CD4-positive, alpha-beta T cell treated with Interferon gamma for 1 hour (primary cell): ENCODE results near the gene GSTT2B.
"Not testable (repeated sequence)": the region's sequence is repeated elsewhere in the genome, so short reads cannot be mapped to it uniquely, and the experiment has no call there.

ENCODE experiments used
- DNase-seq: peaks from one replicate; pipeline ENCODE4 v3.0.0-alpha.2; 2020

Gene GSTT2B

DNA sequence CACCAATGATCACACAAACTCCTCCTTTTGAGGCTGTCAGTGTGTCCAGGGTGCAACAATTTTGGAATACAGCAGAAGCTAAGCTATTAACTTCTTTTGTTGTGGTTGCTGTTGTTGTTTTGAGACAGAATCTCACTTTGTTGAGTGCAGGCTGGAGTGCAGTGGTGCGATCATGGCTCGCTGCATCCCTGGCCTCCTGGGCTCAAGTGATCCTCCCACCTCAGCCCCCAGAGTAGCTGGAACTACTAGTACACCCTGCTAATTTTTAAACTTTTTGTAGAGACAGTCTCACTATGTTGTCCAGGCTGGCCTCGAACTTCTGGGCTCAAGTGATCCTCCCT lies 22.0 kb downstream of the GSTT2B start:
- DNase-seq: no peak

DNA sequence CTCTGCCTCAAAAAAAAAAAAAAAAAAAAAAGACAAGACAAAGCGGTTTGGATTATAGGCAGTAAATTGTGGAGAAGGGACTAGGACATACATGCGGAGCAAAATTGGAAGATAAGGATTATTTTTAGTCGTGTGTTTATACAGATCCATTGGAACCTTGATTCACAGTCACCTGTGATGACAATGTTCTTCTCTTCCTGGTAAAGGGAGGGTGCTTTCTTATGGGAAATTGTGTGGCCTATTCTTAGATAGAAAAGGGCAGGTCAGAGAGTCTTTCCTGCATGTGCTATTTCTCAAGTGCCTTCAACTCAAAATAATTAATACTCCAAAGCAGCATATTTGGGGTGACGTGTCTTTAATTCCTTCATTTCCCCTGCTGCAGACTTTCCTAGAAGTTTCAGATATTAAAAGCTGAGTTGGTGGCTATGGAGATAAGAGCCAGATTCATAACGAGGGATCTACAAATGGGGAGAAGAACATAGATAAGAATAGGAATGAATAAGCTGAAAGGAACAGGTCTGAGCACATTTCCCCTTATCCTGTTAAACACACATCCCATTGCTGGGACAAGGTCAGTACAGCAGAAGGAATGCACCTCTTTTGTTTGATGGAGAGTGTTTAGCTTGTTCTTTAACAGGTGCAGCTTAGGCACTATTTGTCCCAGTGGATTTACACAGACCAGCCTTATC lies 22.5 kb downstream of the GSTT2B start:
- DNase-seq: no peak

DNA sequence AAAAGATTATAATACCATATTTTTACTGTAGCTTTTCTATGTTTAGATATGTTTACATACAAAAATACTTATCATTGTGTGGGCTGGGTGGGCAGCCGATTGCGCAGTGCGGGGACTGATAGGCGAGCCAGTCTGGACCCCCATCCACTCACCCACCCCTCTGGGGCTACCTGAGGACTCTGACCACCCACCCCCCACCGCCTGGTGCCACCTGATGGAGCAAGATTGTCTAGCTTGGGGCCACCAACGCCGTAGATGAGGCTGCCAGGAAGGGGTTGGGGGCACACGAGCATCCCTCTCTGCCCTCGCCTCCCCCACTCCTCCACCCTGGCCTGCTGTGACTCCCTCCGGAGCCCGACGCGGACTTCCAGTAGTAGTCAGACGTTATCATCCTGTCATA lies 34.4 kb downstream of the GSTT2B start:
- DNase-seq: no peak

DNA sequence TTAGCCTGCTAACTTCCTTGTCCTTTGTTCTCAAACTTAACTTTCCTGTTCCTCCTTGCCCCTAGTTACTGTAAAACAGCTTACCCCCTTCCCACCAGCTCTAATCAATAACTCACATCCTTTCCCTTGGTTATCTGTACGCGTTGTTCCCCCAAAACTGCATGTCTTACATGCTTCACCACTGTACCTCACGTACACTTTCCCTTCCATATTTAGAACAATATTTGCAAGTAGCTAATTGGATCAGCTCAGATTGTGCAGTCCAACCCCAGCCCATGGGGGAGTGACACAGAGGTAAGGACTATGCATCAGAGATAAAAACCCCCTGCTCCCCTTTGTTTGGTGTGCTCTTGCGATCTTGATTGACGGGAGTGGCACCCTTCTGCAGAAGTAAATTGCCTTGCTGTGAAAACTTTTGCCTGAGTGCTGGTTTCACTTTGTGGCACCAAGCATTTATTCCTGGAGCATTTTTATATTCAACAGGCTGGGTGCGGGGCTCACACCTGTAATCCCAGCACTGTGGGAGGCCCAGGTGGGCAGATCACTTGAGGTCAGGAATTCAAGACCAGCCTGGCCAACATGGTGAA lies 35.9 kb downstream of the GSTT2B start:
- no peak for DNase-seq

DNA sequence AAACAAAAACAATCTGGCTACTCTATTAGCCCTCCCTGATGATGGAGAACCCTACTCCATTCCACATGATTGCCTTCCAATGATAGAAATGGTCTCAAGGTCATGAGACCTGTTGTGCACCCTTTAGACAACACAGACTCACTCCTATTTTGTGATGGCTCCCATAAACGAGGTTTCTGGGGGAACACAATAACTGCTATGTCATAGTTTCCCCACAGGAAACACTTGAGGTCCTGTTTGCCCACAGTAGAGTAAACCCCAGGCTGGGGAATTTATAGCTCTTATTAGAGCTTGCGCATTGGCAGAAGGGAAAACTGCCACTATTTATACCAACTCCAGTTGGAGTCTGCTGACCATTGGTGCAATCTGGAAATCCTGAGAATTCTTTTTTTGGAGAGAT lies 38.1 kb downstream of the GSTT2B start:
- DNase-seq: no peak

DNA sequence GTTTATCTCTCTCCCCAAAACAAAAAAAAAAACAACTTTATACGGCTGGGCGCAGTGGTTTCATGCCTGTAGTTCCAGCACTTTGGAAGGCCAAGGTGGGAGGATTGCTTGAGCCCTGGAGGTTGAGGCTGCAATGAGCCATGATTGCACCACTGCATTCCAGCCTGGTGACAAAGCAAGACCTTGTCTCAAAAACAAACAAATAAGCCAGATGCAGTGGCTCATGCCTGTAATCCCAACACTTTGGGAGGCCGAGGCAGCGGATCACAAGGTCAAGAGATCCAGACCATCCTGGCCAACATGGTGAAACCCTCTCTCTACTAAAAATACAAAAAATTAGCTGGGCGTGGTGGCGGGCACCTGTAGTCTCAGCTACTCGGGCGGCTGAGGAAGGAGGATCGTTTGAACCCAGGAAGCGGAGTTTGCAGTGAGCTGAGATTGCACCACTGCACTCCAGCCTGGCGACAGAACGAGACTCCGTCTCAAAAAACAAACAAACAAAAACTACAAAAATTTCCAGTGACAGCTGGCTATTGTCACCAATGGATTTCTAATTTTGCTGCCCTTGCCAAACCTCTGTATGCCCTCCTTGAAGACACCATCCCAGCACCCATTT lies 39.3 kb downstream of the GSTT2B start:
- DNase-seq: not testable (repeated sequence)

DNA sequence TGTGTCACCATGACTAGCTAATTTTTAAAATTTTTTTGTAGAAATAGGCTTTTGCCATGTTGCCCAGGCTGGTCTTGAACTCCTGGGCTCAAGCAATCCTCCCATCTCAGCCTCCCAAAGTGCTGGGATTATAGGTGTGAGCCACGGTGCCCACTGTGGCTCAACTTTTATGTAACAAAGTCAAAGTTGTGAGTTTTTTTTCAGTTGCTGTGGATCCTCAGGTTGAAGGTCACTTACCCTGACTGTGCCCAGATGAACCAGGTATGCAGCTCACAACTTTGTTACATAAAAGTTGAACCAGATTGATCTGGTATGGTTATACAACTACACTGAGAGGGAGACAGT lies 40.8 kb downstream of the GSTT2B start:
- DNase-seq: not testable (repeated sequence)

DNA sequence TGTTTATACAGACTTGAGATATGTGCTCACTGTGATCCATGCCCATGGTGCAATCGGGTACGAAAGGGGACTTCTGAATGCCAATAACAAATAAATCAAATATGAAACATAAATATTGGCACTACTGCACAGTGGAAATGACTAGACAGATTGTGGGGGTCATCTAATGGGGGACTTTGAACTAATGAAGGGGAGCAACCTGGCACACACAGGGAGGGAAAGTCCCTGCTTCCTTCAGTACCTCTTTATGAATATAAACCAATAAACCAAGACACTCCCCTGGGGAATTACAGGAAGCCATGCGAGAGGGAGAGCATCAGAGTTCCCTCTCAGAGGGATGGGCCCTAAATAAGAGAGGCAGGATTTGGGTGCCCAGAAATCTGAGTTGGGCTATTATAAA lies 45.7 kb downstream of the GSTT2B start:
- DNase-seq: no peak

DNA sequence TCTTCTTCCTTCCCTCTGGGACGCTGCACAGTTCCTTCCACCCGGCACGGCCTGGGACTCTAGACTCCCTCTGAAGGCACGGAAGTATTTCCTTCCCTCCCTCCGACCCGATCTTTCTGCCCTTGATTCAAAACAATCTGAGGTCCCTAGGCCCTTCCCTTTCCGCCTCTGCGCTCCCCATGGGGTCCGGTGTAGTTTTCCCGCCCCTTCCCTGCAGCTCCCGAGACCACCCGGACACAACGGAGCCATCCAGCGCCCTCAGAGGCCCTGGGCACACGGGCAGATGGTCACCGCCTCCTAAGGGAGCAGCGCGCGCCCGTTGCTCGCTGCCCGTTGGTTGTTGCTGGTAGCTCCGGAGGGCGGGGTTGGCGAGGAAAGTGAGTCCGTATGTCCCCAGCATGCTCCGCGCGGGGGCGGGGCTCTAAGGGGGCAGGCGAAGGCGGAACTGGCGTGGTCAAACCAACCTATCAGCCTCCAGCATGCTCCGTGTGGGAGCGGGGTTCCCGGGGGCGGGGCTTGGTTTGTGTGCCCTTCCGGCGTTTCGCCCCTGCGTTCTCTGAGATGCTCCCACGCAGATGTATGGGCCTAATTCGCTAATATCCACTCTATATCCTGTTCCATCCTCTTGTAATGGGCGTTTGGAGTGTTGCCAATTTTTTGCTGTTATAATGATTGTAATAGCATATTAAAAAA lies 47.2 kb downstream of the GSTT2B start:
- DNase-seq: peak; percentile 99

DNA sequence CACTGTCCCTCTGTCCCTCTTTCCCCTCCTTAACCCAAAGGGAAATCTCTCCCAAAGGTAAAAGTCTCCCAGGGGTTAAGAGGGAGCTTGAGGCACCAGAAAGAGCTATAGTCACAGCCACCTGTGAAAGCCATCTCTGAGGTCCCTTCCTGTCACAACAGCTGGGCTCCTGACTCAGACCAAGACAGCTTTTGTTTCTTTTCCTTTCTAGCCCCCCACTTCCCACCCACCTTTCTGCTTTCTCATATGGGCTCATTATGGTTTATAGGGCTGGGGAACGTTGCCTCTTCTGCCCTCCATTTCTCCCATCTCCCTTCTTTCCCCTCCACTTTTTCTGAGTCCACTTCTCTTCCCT lies 47.7 kb downstream of the GSTT2B start:
- no peak for DNase-seq

DNA sequence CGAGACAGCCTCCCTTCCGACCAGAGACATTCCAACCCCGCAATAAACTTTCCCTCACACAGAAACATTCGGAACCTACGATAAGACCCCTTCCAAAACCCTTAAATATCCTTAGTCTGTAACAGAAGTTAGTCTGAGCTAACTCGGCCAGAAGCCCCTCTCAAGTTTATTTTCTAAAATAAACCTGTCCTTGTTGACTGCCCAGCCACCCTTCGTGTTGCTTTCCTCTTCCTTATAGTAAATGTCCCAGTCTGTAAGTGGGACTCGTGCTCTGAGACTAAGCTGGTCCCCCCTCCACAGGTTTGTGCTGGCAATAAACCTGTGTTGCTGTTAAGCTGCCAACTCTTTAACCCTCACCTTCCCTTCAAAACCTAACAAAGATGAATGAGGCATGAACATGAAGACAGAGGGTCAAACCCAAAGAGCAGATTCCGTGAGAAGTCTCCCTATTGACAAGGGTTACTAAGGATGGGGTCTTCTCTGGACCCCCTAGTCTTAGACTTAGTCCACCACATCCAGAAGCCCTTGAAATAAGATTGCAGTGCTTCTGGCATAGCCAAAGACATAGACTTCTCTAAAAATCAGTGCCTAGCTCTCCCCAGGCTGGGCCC lies 48.6 kb downstream of the GSTT2B start:
- DNase-seq: no peak

DNA sequence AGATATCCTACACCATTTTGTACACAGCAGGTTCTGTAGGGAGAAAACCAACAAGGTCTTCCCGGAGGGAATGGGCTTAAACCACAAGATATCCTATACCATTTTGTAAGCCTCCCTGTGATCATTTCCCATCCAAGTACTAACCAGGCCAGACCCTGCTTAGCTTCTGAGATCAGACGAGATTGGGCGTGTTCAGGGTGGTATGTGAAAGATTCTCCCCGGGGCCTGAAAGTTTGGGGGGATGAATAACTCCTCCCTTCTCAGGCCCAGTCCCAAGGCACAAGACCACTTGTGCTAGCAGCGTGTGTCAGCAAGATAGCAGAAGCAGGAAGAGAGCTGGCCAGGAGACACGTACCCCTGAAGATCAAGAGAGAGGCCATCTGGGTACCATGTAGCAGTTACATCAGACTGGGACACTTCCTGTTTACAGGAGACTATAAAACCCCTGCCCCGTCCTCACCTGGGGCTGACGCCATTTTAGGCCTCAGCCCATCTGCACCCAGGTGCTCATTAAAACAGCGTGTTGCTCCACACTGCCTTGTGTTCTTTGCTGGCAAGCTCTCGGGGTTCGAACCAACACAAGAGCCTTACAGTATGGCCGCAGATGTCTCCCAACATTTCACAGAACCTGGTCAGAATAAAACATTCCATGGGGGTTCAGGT lies 49.5 kb downstream of the GSTT2B start:
- no peak for DNase-seq

DNA sequence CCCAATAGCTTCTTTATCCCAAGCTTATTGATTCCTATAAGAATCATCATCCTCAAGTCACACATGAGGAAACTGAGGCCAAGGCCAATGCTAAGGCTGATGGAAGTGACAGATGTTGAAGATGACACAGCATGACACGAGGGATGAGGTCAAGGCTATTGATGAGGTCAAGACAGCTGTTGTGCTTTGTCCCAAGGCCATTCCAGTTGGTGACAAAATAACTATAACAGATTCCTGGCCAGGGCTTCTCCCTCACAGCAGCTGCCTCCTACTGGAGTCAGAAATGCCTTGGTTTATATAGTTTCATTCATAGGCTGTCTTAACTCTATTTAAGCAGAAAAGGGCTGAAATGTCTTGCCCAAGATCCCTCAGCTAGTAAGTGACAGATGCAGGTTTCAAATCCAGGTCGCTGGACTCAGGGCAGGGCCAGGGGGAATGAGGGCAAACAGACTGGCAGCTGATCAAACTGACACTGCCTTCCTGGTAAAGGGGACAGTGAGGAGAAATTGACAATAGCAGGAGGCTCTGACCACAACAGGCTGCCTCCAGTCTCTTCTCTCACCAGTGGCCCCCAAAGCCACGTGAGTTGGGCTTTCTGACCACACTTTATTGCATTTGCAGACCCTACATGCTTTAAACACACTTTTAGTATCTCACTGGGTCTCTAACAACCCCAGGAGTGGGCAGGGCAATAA lies 50.4 kb downstream of the GSTT2B start:
- DNase-seq: no peak

DNA sequence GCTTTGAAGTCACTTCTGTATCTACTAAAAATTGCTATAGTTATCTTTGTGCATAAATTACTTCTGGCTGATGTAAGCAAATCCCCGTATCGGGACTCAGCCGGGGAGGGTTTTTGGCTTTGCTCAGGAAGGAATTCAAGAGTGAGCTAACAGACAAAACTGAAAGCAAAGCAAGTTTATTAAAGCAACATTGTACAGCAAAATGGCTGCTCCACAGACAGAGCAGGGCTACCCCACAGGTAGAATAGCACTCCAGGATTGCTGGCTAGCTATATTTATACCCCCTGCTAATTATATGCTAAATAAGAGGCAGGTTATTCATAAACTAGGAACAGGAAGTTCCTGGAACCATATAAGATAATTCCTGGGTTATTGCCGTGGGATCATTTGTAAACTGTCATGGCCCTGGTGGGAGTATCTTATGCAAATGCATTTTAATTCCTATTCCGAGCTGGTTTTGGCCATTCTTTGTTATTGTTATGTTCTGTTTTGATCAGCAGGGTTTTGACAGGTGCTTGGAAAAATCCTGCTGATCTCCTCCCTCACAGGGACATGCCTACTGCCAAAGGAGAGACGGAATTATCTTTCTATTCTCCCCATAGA lies 51.6 kb downstream of the GSTT2B start:
- DNase-seq: no peak

DNA sequence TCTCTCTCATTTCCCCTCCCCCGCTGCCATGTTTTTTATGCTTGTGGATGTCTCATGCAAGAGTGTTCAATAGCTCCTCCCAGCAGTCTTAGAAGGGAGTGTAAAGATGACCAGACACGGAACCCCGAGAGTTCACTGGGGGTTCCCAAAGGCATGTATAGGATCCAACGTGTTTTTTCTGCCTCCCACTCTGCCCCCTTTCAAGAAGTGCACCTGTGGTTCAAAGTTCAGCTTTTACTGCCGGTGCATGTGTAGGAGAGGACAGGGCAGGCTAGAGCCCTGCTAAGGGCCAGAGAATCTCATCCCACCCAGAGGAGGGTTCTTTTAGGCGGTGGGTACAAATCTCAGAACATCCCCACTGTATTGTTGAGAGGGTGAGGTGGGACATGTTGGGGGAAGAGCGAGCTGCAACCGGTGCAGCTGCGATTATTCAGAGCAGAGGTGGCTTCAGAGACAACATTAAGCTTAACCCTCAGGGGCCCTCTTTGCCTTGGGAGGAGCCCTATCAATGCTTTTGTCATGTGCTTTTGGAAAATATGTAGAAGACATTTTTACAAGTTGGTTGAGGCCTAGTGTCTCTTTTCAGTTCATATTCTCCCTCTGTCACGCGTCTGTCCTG lies 52.3 kb downstream of the GSTT2B start:
- DNase-seq: no peak

DNA sequence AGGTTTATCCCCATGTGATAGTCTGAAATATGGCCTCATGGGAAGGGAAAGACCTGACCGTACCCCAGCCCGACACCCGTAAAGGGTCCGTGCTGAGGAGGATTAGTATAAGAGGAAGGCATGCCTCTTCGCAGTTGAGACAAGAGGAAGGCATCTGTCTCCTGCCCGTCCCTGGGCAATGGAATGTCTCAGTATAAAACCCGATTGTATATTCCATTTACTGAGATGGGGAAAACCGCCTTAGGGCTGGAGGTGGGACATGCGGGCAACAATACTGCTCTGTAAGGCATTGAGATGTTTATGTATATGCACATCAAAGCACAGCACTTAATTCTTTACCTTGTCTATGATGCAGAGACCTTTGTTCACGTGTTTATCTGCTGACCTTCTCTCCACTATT lies 53.6 kb downstream of the GSTT2B start:
- DNase-seq: not testable (repeated sequence)
